ENCODE results near the gene ACTR5. TPM values are rescaled to one million over a fixed set of nuclear protein-coding genes. Genes with fewer than 3 reads are reported as not detected.

Gene ACTR5
- total RNA-seq, 1 experiment from 2014 or later = 9.8 TPM

DNA sequence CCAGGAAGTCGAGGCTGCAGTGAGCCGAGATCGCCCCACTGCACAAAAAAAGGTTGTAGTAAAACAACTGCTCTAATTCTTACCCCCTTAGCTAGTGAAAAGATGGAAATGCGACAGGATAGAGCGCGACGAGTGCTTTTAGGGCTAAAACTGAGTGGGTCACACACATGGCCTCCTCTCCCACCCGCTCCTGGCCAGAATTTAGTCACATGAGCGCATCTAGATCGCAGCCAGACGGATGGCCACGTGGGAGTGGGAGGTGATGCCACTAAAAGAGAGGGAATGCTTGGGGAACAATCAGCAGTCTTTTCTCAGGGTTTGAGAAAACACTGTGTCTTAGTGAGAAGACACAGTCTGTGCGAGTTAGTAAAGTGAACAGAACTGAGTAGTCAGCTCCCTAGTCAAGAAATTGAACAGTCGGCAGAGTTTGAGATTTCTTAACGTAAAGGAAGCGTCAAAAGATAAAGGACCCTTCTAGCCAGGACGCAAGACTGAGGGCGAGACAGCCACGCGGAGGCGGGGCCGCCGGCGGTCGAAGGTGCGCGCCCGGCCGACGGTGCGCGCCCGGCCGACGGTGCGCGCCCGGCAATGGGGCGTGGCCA lies 664 bp upstream of the ACTR5 start:
- H3K27me3 Mint-ChIP-seq (ENCODE audit: low read depth) = peaks cover 37% of the 10 kb centered on the region
- CTCF ChIA-PET = interaction anchor here (0.8 to 7.4 kb wide), 9 partner anchors 17 to 410 kb away, joined by 3 to 127 read pairs (median 8); partner anchors contain the start of genes PPP1R16B and SLC32A1
- H3K4me1 Mint-ChIP-seq = peaks cover 20% of the 10 kb centered on the region
- POLR2A ChIA-PET = interaction anchor here (1.5 to 1.8 kb wide), 3 partner anchors 12 to 23 kb away, joined by 4 to 6 read pairs (median 6); partner anchors contain the start of gene SLC32A1
- no peak overlapping the region for H3K27ac Mint-ChIP-seq
- H3K4me3 Mint-ChIP-seq = peak overlapping the region; percentile 96
- TF ChIP-seq NR2C2 (CRISPR knock-in tag; IDR thresholded peaks at IDR 0.05) = no peak
- TF ChIP-seq EMX1 (CRISPR knock-in tag; IDR thresholded peaks at IDR 0.05) = no peak
- TF ChIP-seq GTF2I (CRISPR knock-in tag; conservative IDR thresholded peaks at IDR 0.05) = no peak
- no peak for TF ChIP-seq ZNF219 (CRISPR knock-in tag; IDR thresholded peaks at IDR 0.05; ENCODE audit: borderline replicate concordance)
- no peak for TF ChIP-seq ETV6 (CRISPR knock-in tag; IDR thresholded peaks at IDR 0.05)
- no peak; the same call in 1 of the 2 replicates for TF ChIP-seq ZNF232 (CRISPR knock-in tag; IDR thresholded peaks at IDR 0.05)
- TF ChIP-seq, protein P1, sequence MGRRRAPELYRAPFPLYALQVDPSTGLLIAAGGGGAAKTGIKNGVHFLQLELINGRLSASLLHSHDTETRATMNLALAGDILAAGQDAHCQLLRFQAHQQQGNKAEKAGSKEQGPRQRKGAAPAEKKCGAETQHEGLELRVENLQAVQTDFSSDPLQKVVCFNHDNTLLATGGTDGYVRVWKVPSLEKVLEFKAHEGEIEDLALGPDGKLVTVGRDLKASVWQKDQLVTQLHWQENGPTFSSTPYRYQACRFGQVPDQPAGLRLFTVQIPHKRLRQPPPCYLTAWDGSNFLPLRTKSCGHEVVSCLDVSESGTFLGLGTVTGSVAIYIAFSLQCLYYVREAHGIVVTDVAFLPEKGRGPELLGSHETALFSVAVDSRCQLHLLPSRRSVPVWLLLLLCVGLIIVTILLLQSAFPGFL (CRISPR knock-in tag; IDR thresholded peaks at IDR 0.05; ENCODE audit: borderline replicate concordance) = 0 out of 2 replicates have a peak, but pooled peaks have one; percentile 52
- peak; percentile 36; the same call in 1 of the 2 replicates for TF ChIP-seq GABPB1 (CRISPR knock-in tag; IDR thresholded peaks at IDR 0.05)
- no peak for TF ChIP-seq ZNF138 (CRISPR knock-in tag; conservative IDR thresholded peaks at IDR 0.05)
- TF ChIP-seq, protein P2, sequence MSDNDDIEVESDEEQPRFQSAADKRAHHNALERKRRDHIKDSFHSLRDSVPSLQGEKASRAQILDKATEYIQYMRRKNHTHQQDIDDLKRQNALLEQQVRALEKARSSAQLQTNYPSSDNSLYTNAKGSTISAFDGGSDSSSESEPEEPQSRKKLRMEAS (CRISPR knock-in tag; IDR thresholded peaks at IDR 0.05) = peak; percentile 47; the same call in 1 of the 2 replicates
- no peak for TF ChIP-seq TEAD4 (CRISPR knock-in tag; IDR thresholded peaks at IDR 0.05)
- TF ChIP-seq, protein P3, sequence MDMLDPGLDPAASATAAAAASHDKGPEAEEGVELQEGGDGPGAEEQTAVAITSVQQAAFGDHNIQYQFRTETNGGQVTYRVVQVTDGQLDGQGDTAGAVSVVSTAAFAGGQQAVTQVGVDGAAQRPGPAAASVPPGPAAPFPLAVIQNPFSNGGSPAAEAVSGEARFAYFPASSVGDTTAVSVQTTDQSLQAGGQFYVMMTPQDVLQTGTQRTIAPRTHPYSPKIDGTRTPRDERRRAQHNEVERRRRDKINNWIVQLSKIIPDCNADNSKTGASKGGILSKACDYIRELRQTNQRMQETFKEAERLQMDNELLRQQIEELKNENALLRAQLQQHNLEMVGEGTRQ (CRISPR knock-in tag; IDR thresholded peaks at IDR 0.05) = peak; percentile 34; the same call in 1 of the 2 replicates
- no peak for DNase-seq (ENCODE audit: low spot score)
- H3K36me3 Mint-ChIP-seq = peaks cover 2% of the 10 kb centered on the region
- ATAC-seq = no peak
- no peaks in the 10 kb centered on the region for H3K9me3 Mint-ChIP-seq

DNA sequence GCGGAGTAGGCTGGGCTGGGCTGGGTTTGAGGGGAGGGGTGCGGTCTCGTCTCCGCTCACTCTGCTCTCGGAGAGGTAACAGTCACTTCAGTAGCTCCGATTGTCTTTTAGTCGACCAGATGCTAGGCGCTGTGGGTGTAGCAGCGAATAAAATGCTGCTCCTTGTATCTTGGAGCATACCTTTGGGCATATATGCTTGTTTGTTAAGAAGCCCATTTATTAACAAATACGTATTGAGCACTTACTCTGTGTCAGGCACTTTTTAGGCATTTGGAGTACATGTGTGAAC lies 545 bp downstream of the ACTR5 start:
- H3K27ac Mint-ChIP-seq = peak overlapping the region; percentile 64; the same call in 1 of the 2 replicates
- DNase-seq (ENCODE audit: low spot score) (peak; percentile 73), ATAC-seq (peak; percentile 70)
- no peaks in the 10 kb centered on the region for H3K9me3 Mint-ChIP-seq
- H3K27me3 Mint-ChIP-seq (ENCODE audit: low read depth) = peaks cover 27% of the 10 kb centered on the region
- peaks cover 7% of the 10 kb centered on the region for H3K36me3 Mint-ChIP-seq
- CTCF ChIA-PET = interaction anchor here (0.7 to 7.4 kb wide), 10 partner anchors 18 to 412 kb away, joined by 3 to 127 read pairs (median 9); partner anchors contain the start of gene SLC32A1
- peak overlapping the region; percentile 71 for H3K4me3 Mint-ChIP-seq
- POLR2A ChIA-PET = interaction anchor here (0.8 to 1.8 kb wide), 4 partner anchors 19 to 48 kb away, joined by 3 to 6 read pairs (median 6); partner anchors contain the start of gene SLC32A1
- peaks cover 20% of the 10 kb centered on the region for H3K4me1 Mint-ChIP-seq
- TF ChIP-seq ZNF138 (CRISPR knock-in tag; conservative IDR thresholded peaks at IDR 0.05) = no peak

DNA sequence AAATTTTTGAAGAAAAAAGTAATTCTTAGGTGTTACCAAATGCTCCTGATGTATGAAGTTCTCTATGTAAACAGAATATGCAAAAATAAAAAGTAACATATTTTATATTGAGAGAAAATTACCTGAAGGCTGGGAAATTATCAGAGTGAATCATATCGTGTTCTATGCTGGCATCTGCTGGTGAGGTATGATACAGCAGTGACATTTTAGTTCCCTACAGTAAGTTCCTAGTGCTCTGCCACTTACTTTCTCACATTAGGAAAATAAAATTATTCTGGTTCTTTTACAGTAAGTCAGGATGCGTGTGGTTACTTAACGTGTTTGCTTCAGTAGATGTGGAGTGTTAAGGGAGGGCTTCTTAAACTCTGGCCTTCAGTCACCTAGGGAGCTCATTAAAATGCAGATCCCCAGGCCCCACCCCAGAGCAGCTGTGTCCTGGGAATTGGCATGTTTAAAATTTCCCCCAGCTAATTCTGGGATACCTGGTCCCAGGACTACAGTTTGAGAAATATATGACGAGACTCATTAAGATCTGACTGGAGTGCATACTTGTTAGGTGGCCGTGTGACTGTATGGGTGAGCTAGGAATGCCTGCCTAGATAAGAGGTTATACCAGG lies 3.2 kb downstream of the ACTR5 start:
- peaks cover 13% of the 10 kb centered on the region for H3K27me3 Mint-ChIP-seq (ENCODE audit: low read depth)
- ATAC-seq (no peak), DNase-seq (ENCODE audit: low spot score) (no peak)
- no peak overlapping the region for H3K27ac Mint-ChIP-seq
- H3K4me3 Mint-ChIP-seq = no peak overlapping the region
- peaks cover 20% of the 10 kb centered on the region for H3K4me1 Mint-ChIP-seq
- ChIA-PET POLR2A (interaction anchor here (0.6 kb wide), 1 partner anchor 198 kb away, joined by 3 read pairs; no protein-coding TSS in a partner anchor), CTCF (interaction anchor here (0.8 to 7.4 kb wide), 8 partner anchors 20 to 104 kb away, joined by 3 to 127 read pairs (median 5); partner anchors contain the start of gene SLC32A1)
- peaks cover 31% of the 10 kb centered on the region for H3K36me3 Mint-ChIP-seq
- no peaks in the 10 kb centered on the region for H3K9me3 Mint-ChIP-seq
- TF ChIP-seq, protein P4, sequence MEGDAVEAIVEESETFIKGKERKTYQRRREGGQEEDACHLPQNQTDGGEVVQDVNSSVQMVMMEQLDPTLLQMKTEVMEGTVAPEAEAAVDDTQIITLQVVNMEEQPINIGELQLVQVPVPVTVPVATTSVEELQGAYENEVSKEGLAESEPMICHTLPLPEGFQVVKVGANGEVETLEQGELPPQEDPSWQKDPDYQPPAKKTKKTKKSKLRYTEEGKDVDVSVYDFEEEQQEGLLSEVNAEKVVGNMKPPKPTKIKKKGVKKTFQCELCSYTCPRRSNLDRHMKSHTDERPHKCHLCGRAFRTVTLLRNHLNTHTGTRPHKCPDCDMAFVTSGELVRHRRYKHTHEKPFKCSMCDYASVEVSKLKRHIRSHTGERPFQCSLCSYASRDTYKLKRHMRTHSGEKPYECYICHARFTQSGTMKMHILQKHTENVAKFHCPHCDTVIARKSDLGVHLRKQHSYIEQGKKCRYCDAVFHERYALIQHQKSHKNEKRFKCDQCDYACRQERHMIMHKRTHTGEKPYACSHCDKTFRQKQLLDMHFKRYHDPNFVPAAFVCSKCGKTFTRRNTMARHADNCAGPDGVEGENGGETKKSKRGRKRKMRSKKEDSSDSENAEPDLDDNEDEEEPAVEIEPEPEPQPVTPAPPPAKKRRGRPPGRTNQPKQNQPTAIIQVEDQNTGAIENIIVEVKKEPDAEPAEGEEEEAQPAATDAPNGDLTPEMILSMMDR (IDR thresholded peaks at IDR 0.05) = no peak
- TF ChIP-seq, protein P5, sequence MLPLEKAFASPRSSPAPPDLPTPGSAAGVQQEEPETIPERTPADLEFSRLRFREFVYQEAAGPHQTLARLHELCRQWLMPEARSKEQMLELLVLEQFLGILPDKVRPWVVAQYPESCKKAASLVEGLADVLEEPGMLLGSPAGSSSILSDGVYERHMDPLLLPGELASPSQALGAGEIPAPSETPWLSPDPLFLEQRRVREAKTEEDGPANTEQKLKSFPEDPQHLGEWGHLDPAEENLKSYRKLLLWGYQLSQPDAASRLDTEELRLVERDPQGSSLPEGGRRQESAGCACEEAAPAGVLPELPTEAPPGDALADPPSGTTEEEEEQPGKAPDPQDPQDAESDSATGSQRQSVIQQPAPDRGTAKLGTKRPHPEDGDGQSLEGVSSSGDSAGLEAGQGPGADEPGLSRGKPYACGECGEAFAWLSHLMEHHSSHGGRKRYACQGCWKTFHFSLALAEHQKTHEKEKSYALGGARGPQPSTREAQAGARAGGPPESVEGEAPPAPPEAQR (CRISPR knock-in tag; IDR thresholded peaks at IDR 0.05) = no peak
- TF ChIP-seq SMAD3 (CRISPR knock-in tag; IDR thresholded peaks at IDR 0.05; ENCODE audit: borderline replicate concordance) (no peak), SOX15 (CRISPR knock-in tag; IDR thresholded peaks at IDR 0.05) (no peak), FOXP1 (CRISPR knock-in tag; IDR thresholded peaks at IDR 0.05; ENCODE audit: borderline replicate concordance) (no peak), ESRRA (CRISPR knock-in tag; IDR thresholded peaks at IDR 0.05; ENCODE audit: borderline replicate concordance) (no peak), ZNF263 (CRISPR knock-in tag; IDR thresholded peaks at IDR 0.05; ENCODE audit: low read depth) (no peak), ELF4 (CRISPR knock-in tag; IDR thresholded peaks at IDR 0.05; ENCODE audit: low read depth) (no peak), JUN (CRISPR knock-in tag; IDR thresholded peaks at IDR 0.05) (no peak), KAT7 (CRISPR knock-in tag; IDR thresholded peaks at IDR 0.05; ENCODE audit: borderline replicate concordance) (no peak), ZBTB21 (CRISPR knock-in tag; IDR thresholded peaks at IDR 0.05; ENCODE audit: borderline replicate concordance) (no peak)
- TF ChIP-seq, protein P6, sequence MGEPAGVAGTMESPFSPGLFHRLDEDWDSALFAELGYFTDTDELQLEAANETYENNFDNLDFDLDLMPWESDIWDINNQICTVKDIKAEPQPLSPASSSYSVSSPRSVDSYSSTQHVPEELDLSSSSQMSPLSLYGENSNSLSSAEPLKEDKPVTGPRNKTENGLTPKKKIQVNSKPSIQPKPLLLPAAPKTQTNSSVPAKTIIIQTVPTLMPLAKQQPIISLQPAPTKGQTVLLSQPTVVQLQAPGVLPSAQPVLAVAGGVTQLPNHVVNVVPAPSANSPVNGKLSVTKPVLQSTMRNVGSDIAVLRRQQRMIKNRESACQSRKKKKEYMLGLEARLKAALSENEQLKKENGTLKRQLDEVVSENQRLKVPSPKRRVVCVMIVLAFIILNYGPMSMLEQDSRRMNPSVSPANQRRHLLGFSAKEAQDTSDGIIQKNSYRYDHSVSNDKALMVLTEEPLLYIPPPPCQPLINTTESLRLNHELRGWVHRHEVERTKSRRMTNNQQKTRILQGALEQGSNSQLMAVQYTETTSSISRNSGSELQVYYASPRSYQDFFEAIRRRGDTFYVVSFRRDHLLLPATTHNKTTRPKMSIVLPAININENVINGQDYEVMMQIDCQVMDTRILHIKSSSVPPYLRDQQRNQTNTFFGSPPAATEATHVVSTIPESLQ (CRISPR knock-in tag; IDR thresholded peaks at IDR 0.05) = no peak
